Measurements from ENCODE around the gene KCNMA1.

- TF ChIP-seq REST (IDR thresholded peaks at IDR 0.05; ENCODE audit: low read depth, low read length) (no peak), CTCF (IDR thresholded peaks at IDR 0.05) (no peak), EP300 (IDR thresholded peaks at IDR 0.05; ENCODE audit: borderline replicate concordance in 1 of 2, low read depth in 1 of 2, low read length in 1 of 2) (no peak), EZH2phosphoT487 (IDR thresholded peaks at IDR 0.05; ENCODE audit: borderline replicate concordance, low read depth) (no peak), NFIC (IDR thresholded peaks at IDR 0.05; ENCODE audit: borderline replicate concordance) (no peak), MAX (IDR thresholded peaks at IDR 0.05; ENCODE audit: low read depth) (no peak), TAF1 (IDR thresholded peaks at IDR 0.05; ENCODE audit: borderline replicate concordance, low read depth, low read length) (no peak), CHD2 (IDR thresholded peaks at IDR 0.05; ENCODE audit: low read length, partially characterized antibody) (no peak)
Observed at GRCh38 chr10:77482072-77482471, 155.5 kb downstream of the KCNMA1 start.

Measured in SK-N-SH (cell line).